Stimulated activated CD4-positive, alpha-beta T cell treated with anti-CD3 and anti-CD28 coated beads, Interleukin-15, amount 100 ng/mL, for 24 hours (primary cell): ENCODE measurements around the gene SLC32A1.

Experiments
- DNase-seq: peaks from one replicate; pipeline ENCODE4 v3.0.0-alpha.2; 2020

The SLC32A1 gene

DNA sequence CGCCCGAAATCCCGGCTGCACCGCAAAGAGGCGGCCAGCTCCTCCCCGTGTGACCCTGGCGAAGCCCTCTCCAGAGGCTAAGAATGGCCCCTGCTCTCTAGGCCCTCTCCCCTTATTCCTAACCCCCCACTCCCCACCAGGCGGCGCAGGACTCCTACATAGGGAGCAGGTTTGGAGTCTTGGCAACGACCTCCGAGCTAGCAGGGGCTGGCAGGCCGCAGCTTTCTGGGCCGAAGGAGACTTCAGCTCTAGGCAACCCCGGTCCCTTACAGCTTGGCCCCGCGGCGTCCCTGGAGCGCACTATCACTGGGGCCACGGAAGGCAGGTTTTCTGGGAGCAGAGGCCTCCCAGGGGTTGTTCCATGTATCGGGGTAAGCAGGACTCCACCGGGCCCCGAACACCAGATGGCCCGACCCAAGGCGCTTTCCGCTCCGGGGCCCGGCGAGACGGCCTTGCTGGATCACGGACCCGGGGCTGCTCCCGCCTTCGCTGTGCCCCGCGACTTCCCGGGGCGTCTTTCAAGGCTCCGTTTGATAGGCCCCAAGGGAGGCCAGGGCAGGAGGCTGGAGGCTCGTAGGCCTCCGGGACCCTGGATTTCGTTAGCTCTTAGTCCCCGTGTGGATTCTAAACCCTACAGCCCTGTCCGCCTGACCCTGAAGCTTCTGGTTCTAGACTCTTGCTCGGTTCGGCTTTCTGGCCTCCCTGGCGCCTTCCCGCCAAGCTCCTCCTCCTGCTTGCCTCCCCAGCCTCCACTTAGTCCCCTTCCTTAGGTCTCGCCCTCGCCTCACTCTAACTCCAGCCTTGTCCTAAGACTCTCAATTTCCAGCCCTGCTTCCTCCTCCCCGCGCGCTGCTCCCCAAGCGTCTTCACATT, 1.9 kb downstream of the SLC32A1 start:
- DNase-seq: peak; percentile 72

- peak; percentile 85 for DNase-seq
These were observed 2.7 kb downstream of the SLC32A1 start for GRCh38 chr20:38726804-38727606.

- peak; percentile 9 for DNase-seq
These were observed 3.4 kb downstream of the SLC32A1 start for GRCh38 chr20:38727607-38728190.

DNA sequence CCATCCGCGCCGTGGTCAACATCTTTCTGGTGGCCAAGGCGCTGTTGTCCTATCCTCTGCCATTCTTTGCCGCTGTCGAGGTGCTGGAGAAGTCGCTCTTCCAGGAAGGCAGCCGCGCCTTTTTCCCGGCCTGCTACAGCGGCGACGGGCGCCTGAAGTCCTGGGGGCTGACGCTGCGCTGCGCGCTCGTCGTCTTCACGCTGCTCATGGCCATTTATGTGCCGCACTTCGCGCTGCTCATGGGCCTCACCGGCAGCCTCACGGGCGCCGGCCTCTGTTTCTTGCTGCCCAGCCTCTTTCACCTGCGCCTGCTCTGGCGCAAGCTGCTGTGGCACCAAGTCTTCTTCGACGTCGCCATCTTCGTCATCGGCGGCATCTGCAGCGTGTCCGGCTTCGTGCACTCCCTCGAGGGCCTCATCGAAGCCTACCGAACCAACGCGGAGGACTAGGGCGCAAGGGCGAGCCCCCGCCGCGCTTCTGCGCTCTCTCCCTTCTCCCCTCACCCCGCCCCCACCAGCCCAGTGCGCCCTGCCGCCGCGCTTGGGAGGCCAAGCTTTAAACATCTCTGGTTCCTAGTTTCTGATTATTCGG, 4.0 kb downstream of the SLC32A1 start:
- peak; percentile 19 for DNase-seq

DNA sequence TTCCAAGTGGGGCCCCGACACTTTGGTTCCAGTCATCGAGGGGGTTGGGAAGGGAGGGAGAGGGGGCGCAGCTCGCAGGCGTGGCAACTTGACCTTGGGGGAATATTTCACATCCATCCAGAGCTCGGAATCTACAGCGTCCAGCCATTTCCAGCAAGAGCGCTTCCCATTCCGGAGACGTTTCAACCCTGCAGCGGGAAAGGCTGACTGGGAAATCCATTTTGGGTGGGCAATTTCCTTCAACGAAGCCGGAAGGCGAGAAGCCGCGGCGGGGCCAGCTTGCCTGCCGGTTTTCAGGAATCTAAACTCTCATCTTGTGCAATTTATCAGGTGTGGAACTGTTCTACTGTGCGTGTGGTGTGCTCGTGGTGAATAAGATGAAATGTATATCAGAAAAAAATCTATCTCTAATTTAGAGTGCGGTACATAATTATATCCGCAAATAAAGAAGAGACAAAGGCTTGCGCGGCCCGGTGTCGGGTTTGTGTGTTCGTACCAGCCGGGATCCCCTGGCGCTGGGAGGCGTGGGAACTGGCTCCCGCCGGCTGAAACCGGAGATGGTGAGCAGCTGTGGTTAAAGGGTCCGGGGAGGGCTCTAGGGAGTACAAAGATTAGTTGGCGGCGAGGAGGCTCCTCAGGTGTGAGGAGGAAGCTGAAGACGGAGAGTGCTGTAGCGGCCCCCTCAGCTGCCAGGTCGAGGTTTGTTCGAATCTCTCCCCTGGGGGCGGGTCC, 4.8 kb downstream of the SLC32A1 start:
- peak; percentile 23 for DNase-seq

DNA sequence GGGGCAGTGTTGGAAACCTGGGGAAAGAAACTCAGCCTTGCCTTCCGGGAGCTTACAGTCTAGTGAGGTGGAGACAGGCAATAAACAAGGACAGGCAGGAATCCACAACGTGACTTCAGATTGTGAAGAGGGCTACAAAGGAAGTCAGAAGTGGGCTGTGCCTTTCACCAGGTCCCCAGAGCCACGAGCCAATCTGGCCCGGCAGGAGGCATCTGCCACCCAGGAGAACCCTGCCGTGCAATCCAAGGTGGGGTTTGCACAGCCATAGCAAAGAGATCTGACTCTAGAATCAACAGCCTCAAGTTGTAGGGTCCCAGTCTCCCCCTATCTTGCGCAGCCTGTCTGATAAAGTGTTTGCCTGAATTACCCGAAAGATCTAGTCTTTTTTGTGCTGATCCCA, 5.5 kb downstream of the SLC32A1 start:
- DNase-seq: peak; percentile 14

DNA sequence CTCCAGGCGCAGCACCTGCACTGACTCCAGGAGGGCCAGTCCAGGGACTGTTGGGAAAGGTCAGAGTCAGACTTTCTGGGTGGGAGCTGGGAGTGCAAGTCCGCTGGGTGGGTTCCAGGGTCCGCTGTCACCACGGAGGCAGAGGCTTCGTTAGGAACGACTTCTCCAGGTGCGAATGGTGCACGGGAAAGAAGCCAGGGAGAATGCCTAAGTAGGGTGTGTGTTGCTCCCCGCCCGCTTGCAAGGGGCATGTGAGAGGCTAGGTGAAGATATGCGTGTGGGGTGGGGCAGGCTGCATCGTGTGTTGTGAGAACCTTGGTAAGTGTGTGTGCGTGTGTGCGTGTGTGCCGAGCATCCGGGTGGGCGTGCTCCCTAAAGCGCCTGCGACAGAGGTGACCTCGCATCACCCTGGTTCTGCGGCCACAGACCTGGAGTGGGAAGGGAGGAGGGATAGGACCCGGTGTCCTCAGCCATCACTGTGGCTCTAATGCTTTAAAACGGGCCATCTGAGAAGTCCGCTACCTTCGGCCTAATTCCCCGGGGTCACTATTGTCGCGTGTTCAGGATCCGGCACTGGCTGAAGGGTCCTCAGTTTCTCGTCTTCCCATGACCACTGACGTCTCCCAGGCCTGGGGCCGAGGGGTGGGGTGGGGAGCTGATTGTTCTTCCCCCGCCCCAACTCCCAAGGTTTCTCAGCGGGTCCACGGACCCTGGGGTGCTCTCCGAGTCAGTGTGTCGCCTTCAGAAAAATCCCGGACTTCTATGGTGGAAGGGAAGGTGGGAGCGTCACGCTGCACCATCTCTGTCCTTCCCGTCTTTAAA, 6.1 kb downstream of the SLC32A1 start:
- peak; percentile 18 for DNase-seq

GRCh38 chr20:38730989-38731737, 6.9 kb downstream of the SLC32A1 start:
- DNase-seq: peak; percentile 89

- no peak for DNase-seq
These were observed 7.4 kb downstream of the SLC32A1 start for GRCh38 chr20:38731738-38732113.

- DNase-seq: no peak
These were observed 8.7 kb downstream of the SLC32A1 start for GRCh38 chr20:38732981-38733380.

GRCh38 chr20:38735172-38735571, 10.9 kb downstream of the SLC32A1 start:
- DNase-seq: no peak

- no peak for DNase-seq
These were observed 13.6 kb downstream of the SLC32A1 start for GRCh38 chr20:38737887-38738286.

- DNase-seq: no peak
These were observed 21.5 kb downstream of the SLC32A1 start for GRCh38 chr20:38745757-38746156.

- no peak for DNase-seq
These were observed 23.3 kb downstream of the SLC32A1 start for GRCh38 chr20:38747495-38748096.

DNA sequence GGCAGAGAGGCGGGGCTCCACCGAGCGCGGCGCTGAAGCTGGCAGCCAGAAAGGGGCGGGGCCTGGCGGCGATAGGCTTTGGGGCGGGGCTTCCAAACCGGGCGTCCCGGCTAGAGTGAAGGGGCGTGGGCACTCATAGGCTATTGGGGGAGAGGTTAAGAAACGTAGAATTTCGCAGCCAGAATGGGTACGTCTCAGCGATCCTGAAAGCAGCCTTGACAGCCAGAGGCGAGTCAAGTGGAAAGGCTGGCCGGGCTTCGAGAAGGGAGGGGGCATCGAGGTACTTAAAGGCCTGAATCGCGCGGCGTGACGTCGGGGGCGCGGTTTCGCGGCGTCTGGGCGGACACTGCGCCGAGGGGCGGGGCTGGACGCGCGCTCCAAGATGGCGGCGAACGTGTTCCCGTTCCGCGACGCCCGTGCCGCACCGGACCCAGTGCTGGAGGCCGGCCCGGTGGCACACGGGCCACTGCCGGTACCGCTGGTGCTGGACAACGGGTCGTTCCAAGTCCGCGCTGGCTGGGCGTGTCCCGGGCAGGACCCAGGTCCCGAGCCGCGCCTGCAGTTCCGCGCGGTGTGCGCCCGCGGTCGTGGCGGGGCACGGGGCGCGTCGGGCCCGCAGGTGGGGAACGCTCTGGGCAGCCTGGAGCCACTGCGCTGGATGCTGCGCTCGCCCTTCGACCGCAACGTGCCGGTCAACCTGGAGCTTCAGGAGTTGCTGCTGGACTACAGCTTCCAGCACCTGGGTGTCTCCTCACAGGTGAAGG, 24.0 kb downstream of the SLC32A1 start, which contains the start of gene ACTR5:
Gene ACTR5, plus strand, starts transcription at position 364 of the 764 bp plus-strand sequence. Its CDS starts 19 bp downstream, at position 383.
- DNase-seq: peak; percentile 98

- DNase-seq: peak; percentile 73
These were observed 24.5 kb downstream of the SLC32A1 start for GRCh38 chr20:38748861-38749149.

DNA sequence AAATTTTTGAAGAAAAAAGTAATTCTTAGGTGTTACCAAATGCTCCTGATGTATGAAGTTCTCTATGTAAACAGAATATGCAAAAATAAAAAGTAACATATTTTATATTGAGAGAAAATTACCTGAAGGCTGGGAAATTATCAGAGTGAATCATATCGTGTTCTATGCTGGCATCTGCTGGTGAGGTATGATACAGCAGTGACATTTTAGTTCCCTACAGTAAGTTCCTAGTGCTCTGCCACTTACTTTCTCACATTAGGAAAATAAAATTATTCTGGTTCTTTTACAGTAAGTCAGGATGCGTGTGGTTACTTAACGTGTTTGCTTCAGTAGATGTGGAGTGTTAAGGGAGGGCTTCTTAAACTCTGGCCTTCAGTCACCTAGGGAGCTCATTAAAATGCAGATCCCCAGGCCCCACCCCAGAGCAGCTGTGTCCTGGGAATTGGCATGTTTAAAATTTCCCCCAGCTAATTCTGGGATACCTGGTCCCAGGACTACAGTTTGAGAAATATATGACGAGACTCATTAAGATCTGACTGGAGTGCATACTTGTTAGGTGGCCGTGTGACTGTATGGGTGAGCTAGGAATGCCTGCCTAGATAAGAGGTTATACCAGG, 27.2 kb downstream of the SLC32A1 start:
- DNase-seq: peak; percentile 22

GRCh38 chr20:38752029-38752428, 27.7 kb downstream of the SLC32A1 start:
- DNase-seq: no peak

DNA sequence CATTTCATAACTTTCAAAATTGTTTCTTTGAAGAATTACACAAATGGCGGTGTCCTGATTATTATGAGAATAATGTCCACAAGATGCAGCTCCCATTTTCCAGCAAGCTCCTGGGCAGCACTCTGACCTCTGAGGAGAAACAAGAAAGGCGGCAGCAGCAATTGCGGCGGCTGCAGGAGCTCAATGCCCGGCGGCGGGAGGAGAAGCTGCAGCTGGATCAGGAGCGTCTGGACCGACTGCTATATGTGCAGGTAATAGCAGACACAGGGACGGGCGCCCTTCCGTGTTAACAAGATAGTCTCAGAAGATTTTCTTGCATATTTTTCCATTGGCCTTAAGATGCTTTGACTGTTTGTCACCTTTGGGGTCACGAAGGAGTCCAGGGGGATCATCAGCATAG, 30.6 kb downstream of the SLC32A1 start:
- no peak for DNase-seq
